K562 (cell line): Measurements from ENCODE around the gene TSR3. TPM values are rescaled to one million over a fixed set of nuclear protein-coding genes. Genes with fewer than 3 reads are reported as not detected.

Experiments
- ATAC-seq: fragments of 200-7000 bp; cut with Tn5 transposase; 3 replicates; pipeline ENCODE4 v1.9.1; 2020; ENCODE audit warnings: moderate library complexity
- BruUV-seq: library from RNA; stranded (reverse); fragments of 400-500 nt; replicated peaks from 2 replicates; lab custom pipeline; 2021; lab: Mats Ljungman, UMichigan
- CTCF ChIA-PET: fragments of 300-600 bp; formaldehyde crosslinking; extraction: SDS; loops from one replicate; lab custom pipeline; 2021; ENCODE audit warnings: low intra/inter-chr PET ratio; lab: Yijun Ruan, JAX
- POLR2A ChIA-PET: fragments of 300-600, 350-650 bp; sonication (Branson Sonifier 250); formaldehyde crosslinking; extraction: SDS; loops from one replicate; lab custom pipeline; 2021; ENCODE audit warnings: antibody characterized with exemption, inconsistent platforms; lab: Yijun Ruan, JAX
- DNase-seq, 4 experiments: peaks; one replicate each; pipeline versions ENCODE4 v3.0.0 to v3.0.0-alpha.2; 2011 to 2018; ENCODE audit warnings: low spot score in 3 of 4, mixed read lengths in 3 of 4; ENCODE audit errors: extremely low read depth in 1 of 4
- FAIRE-seq: peaks from 2 replicates; lab custom pipeline; 2011; peaks lifted over from hg19 to GRCh38; lab: Jason Lieb, UNC
- H2AFZ ChIP-seq: 2 replicates; pipeline ENCODE4 v1.6.0; 2011; ENCODE audit warnings: low read depth, low read length, control low read depth, inconsistent platforms
- H3K27ac ChIP-seq: fragments of 200-600 bp; 3 replicates; pipeline ENCODE4 v1.8.0; 2011; ENCODE audit warnings: low read depth, mild to moderate bottlenecking, control low read depth, inconsistent platforms, low read length, moderate library complexity, mixed read lengths; ENCODE audit errors: extremely low read depth
- H3K27me3 ChIP-seq, 2 experiments: fragments of 300-600 bp in 1 of 2; 2 replicates in 1 of 2; 3 replicates in 1 of 2; pipeline versions ENCODE4 v1.6.0 to v1.8.0; 2011; ENCODE audit warnings: inconsistent platforms in 2 of 2, low read length in 2 of 2, mild to moderate bottlenecking in 1 of 2, mixed read lengths in 1 of 2, moderate library complexity in 1 of 2; ENCODE audit not compliant: control insufficient read depth in 2 of 2, insufficient read depth in 2 of 2
- H3K36me3 ChIP-seq: fragments of 300-600 bp; 3 replicates; pipeline ENCODE4 v1.8.0; 2011; ENCODE audit warnings: mild to moderate bottlenecking, low read length, inconsistent platforms; ENCODE audit not compliant: control insufficient read depth, insufficient read depth
- H3K4me1 ChIP-seq, 2 experiments: fragments of 200-600 bp in 1 of 2; replicated peaks in 1 of 2; 2 replicates in 1 of 2; 3 replicates in 1 of 2; pipeline versions ENCODE4 v1.5.1 to v1.8.0; 2011; ENCODE audit warnings: inconsistent platforms in 2 of 2, low read length in 2 of 2, mild to moderate bottlenecking in 1 of 2, mixed read lengths in 1 of 2, moderate library complexity in 1 of 2; ENCODE audit not compliant: control insufficient read depth in 2 of 2, insufficient read depth in 2 of 2
- H3K4me2 ChIP-seq: 2 replicates; pipeline ENCODE4 v1.6.1; 2011; ENCODE audit warnings: low read length, control low read depth, inconsistent platforms, mixed read lengths; ENCODE audit not compliant: insufficient read depth
- H3K4me3 ChIP-seq: fragments of 200-600 bp; sonication (generic), shearing (Covaris generic); 2 replicates; pipeline ENCODE4 v1.5.1; 2016; ENCODE audit warnings: control low read depth, inconsistent platforms
- H3K79me2 ChIP-seq: fragments of 200-600 bp; 3 replicates; pipeline ENCODE4 v1.8.0; 2011; ENCODE audit warnings: low read length, inconsistent platforms; ENCODE audit not compliant: control insufficient read depth, insufficient read depth
- H3K9ac ChIP-seq, 2 experiments: 2 replicates each; pipeline versions ENCODE4 v1.6.0 to v1.6.1; 2011; ENCODE audit warnings: low read depth in 2 of 2, low read length in 2 of 2, control low read depth in 1 of 2, inconsistent platforms in 1 of 2, mild to moderate bottlenecking in 1 of 2, mixed read lengths in 1 of 2; ENCODE audit not compliant: insufficient read depth in 1 of 2
- H3K9me1 ChIP-seq: one replicate; pipeline ENCODE4 v1.6.0; 2011; ENCODE audit warnings: inconsistent platforms, mild to moderate bottlenecking, low read length, moderate library complexity; ENCODE audit not compliant: control insufficient read depth, insufficient read depth
- H3K9me3 ChIP-seq: replicated peaks from 2 replicates; pipeline ENCODE4 v1.5.1; 2011; ENCODE audit warnings: low read depth, low read length, inconsistent platforms; ENCODE audit not compliant: control insufficient read depth, insufficient read depth
- H4K20me1 ChIP-seq: replicated peaks from 2 replicates; pipeline ENCODE4 v1.6.1; 2011; ENCODE audit warnings: low read length, inconsistent platforms, mixed read lengths; ENCODE audit not compliant: control insufficient read depth, insufficient read depth
- MNT ChIP-seq, 2 experiments: fragments of 450-650 bp; conservative IDR thresholded peaks; 2 replicates each; pipeline ENCODE4 v1.6.1; 2017; ENCODE audit warnings: mild to moderate bottlenecking in 2 of 2, moderate library complexity in 2 of 2
- POLR2G ChIP-seq: fragments of 200-400 bp; formaldehyde crosslinking; IDR thresholded peaks from 2 replicates; pipeline ENCODE4 v1.6.1; 2017; ENCODE audit warnings: low read depth, mild to moderate bottlenecking, antibody characterized with exemption, low read length, moderate library complexity
- SRSF9 ChIP-seq: fragments of 200-400 bp; formaldehyde crosslinking; IDR thresholded peaks from 2 replicates; pipeline ENCODE4 v1.6.1; 2017; ENCODE audit warnings: low read depth, low read length, borderline replicate concordance
- ZBTB33 ChIP-seq: sonication (generic); formaldehyde crosslinking; IDR thresholded peaks from 2 replicates; pipeline ENCODE4 v1.8.1; 2023; ENCODE audit warnings: mild to moderate bottlenecking, missing genetic modification reagents
- ZNF280B ChIP-seq: fragments of 250-450 bp; sonication (Bioruptor Pico); IDR thresholded peaks from 2 replicates; pipeline ENCODE4 v1.5.1; 2021; ENCODE audit warnings: mild to moderate bottlenecking
- WGBS: fragments of 100-300 bp; shearing (Covaris generic); methylation state at CpG from one replicate; pipeline ENCODE4 v1.1.6; 2016; ENCODE audit warnings: low coverage, mixed read lengths; ENCODE audit not compliant: insufficient coverage; ENCODE audit errors: missing lambda C conversion rate; 5-methylcytosine and 5-hydroxymethylcytosine counted together
- in situ Hi-C: fragments of 300-500 bp; cut with MboI; formaldehyde crosslinking; loops from 4 replicates; pipeline ENCODE4 v1.15.0; 2018; ENCODE audit warnings: inconsistent platforms, mixed read lengths
- intact Hi-C: fragments of 100-400 bp; cut with micrococcal nuclease; formaldehyde crosslinking; loops from 2 replicates; pipeline ENCODE4 v1.14.2; 2022
- polyA plus RNA-seq, 8 experiments: library from polyadenylated mRNA; depleted of rRNA in 4 of 8; stranded (reverse) in 5 of 8; unstranded in 3 of 8; fragments of >200 nt; fragmentation: Nextera tagmentation in 2 of 8; fragmentation: Illumina TruSeq in 1 of 8; extraction: Ambion mirVana in 2 of 8; extraction: Trizol in 1 of 8; gene quantifications; 2 replicates each; pipeline versions ENCODE4 v1.2.1 to v1.2.3, GENCODE V29; 2011 to 2014; ENCODE audit warnings: inconsistent platforms in 1 of 8, missing spikeins in 1 of 8
- total RNA-seq, 7 experiments: library from RNA; depleted of rRNA in 6 of 7; stranded (reverse); fragments of >200 nt in 6 of 7; fragmentation: Illumina TruSeq in 2 of 7; extraction: Trizol in 2 of 7; gene quantifications; 2 replicates each; pipeline versions ENCODE4 v1.2.1 to v1.2.3, GENCODE V29; 2011 to 2021; ENCODE audit warnings: low replicate concordance in 1 of 7

Gene TSR3
- total and polyA plus RNA-seq, 9 of the 15 experiments (the other 6 are each of a cell fraction or from before 2014, with no cell fraction given) = 1.5 to 74.8 (median 16.5) TPM

- H4K20me1 ChIP-seq = no peaks in the 10 kb centered on the region
- peaks cover 0 to 36% of the 10 kb centered on the region in 2 experiments; a peak in 2 of 5 replicates for H3K4me1 ChIP-seq
- H3K27me3 ChIP-seq = no peaks in the 10 kb centered on the region
- no peak overlapping the region for H3K4me2 ChIP-seq
- intact Hi-C loops = no loop called here
- H3K9me3 ChIP-seq = no peaks in the 10 kb centered on the region
- no peak for TF ChIP-seq ZNF280B (CRISPR knock-in tag)
- no peak for TF ChIP-seq SRSF9
- TF ChIP-seq ZBTB33 (CRISPR knock-in tag) = peak; percentile 64; the same call in 1 of the 2 replicates
- TF ChIP-seq POLR2G = peak; percentile 41; the same call in 1 of the 2 replicates
- TF ChIP-seq MNT (conservative IDR thresholded peaks at IDR 0.05) = no peak
- no TSS peak for BruUV-seq
- ATAC-seq (peak; percentile 23; the same call in 2 of the 3 replicates), DNase-seq (peak in 1 of 4 experiments; percentile 25), FAIRE-seq (no peak)
- 50% methylated on average over 20 of the region's 22 CpGs for WGBS
- H3K9ac ChIP-seq = no peak overlapping the region; a peak in 1 of 4 replicates
- no peak overlapping the region for H2AFZ ChIP-seq
- H3K36me3 ChIP-seq = no peaks in the 10 kb centered on the region
- H3K27ac ChIP-seq = no peak overlapping the region
- ChIA-PET POLR2A (interaction anchor here (0.8 to 1.7 kb wide), 4 partner anchors 10 to 17 kb away, joined by 3 to 5 read pairs (median 3); no protein-coding TSS in a partner anchor), CTCF (no interaction called here)
- H3K9me1 ChIP-seq = no peaks in the 10 kb centered on the region
- H3K4me3 ChIP-seq = no peak overlapping the region
- H3K79me2 ChIP-seq = no peaks in the 10 kb centered on the region
- in situ Hi-C loops = no loop called here
These were observed 43.9 kb upstream of the TSR3 start for GRCh38 chr16:1395444-1396031.
